Stimulated activated effector memory CD8-positive, alpha-beta T cell treated with anti-CD3 and anti-CD28 coated beads, Interleukin-12 subunit alpha, Interleukin-12 subunit beta, amount 100 ng/mL, for 72 hours (primary cell): Measurements from ENCODE around the gene CTSD.
A peak's percentile ranks its signal among the peaks of the same experiment; 100 is the strongest.

ENCODE experiments used
- ATAC-seq: fragments of 150-1000 bp; cut with Tn5 transposase; 2 replicates; pipeline ENCODE4 v1.10.0; 2021
- DNase-seq, 2 donors: peaks; one replicate each; pipeline ENCODE4 v3.0.0; 2021 to 2022; ENCODE audit warnings: low spot score in 2 of 2
- H3K27ac Mint-ChIP-seq: one replicate; pipeline ENCODE4 v1.8.0; 2022; ENCODE audit warnings: mild to moderate bottlenecking, mixed read lengths
- H3K36me3 Mint-ChIP-seq: one replicate; pipeline ENCODE4 v1.8.0; 2022; ENCODE audit warnings: mild to moderate bottlenecking, mixed read lengths
- H3K4me1 Mint-ChIP-seq: one replicate; pipeline ENCODE4 v1.8.0; 2022; ENCODE audit warnings: mixed read lengths
- H3K4me3 Mint-ChIP-seq: one replicate; pipeline ENCODE4 v1.8.0; 2022; ENCODE audit warnings: mild to moderate bottlenecking, mixed read lengths
- H3K9me3 Mint-ChIP-seq: one replicate; pipeline ENCODE4 v1.8.0; 2022; ENCODE audit warnings: mixed read lengths

CTSD gene

GRCh38 chr11:1747753-1748635 is 15.7 kb downstream of the CTSD start:
- Mint-ChIP-seq H3K4me3 (peak overlapping the region; percentile 64), H3K4me1 (peaks cover 28% of the 10 kb centered on the region)
- no peak for ATAC-seq

DNA sequence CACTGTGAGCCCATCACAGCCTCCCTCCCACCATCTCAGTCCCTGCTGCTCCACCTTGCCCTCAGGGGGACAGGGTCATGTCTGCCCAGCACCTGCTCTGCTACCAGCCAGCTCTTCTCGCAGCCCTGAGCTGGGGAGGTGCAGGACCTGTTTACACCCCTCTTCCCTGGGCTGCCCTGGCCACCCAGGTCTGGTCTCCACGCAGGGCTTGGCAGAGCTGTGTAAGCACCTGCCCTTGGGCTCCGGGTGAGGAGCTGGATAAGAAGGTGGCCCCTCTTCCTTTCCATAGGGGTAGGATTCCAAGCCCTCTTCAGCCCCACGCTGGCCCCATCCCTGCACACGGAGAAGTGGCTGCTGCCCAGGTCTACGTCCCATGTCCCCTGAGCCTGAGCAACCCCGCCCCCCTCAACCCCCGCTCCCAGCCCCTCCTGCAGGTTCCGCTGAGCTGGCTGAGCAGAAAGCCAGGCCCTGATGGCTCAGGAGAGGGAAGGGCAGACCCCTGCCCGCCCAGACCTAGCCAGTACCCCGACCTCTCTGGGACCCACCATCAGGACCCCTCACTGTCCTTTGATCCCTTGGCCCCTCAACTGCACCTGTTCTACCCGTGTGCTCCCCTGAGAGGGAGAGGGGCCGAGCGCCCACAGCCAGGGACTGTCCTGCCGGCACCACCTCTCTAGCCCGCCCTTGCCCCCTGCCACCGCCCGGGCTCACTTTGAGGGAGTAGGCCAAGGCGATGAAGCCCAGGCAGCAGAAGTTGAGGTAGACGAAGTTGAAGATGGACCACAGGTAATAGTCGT is 16.6 kb downstream of the CTSD start:
- peaks cover 3% of the 10 kb centered on the region for H3K9me3 Mint-ChIP-seq
- peaks cover 26% of the 10 kb centered on the region for H3K36me3 Mint-ChIP-seq
- H3K27ac Mint-ChIP-seq: peak overlapping the region; percentile 26
- no peak for DNase-seq
- ATAC-seq: no peak
- H3K4me1 Mint-ChIP-seq: peaks cover 28% of the 10 kb centered on the region
- H3K4me3 Mint-ChIP-seq: no peak overlapping the region

More at GRCh38 chr11:1747753-1748635, 15.7 kb downstream of the CTSD start:
- no peak for DNase-seq
- no peak overlapping the region for H3K27ac Mint-ChIP-seq
- H3K36me3 Mint-ChIP-seq: peaks cover 33% of the 10 kb centered on the region
- H3K9me3 Mint-ChIP-seq: peaks cover 3% of the 10 kb centered on the region

- no peak for ATAC-seq
- Mint-ChIP-seq H3K4me3 (no peak overlapping the region), H3K4me1 (peaks cover 28% of the 10 kb centered on the region), H3K36me3 (peaks cover 20% of the 10 kb centered on the region), H3K27ac (peak overlapping the region; percentile 26), H3K9me3 (peaks cover 3% of the 10 kb centered on the region)
- no peak for DNase-seq
Observed at GRCh38 chr11:1746511-1746931, 17.2 kb downstream of the CTSD start.

- DNase-seq (no peak), ATAC-seq (no peak)
- peaks cover 28% of the 10 kb centered on the region for H3K4me1 Mint-ChIP-seq
- H3K27ac Mint-ChIP-seq: no peak overlapping the region
- no peak overlapping the region for H3K4me3 Mint-ChIP-seq
- H3K9me3 Mint-ChIP-seq: peaks cover 3% of the 10 kb centered on the region
- peaks cover 18% of the 10 kb centered on the region for H3K36me3 Mint-ChIP-seq
Observed at GRCh38 chr11:1745701-1746320, 17.9 kb downstream of the CTSD start.

DNA sequence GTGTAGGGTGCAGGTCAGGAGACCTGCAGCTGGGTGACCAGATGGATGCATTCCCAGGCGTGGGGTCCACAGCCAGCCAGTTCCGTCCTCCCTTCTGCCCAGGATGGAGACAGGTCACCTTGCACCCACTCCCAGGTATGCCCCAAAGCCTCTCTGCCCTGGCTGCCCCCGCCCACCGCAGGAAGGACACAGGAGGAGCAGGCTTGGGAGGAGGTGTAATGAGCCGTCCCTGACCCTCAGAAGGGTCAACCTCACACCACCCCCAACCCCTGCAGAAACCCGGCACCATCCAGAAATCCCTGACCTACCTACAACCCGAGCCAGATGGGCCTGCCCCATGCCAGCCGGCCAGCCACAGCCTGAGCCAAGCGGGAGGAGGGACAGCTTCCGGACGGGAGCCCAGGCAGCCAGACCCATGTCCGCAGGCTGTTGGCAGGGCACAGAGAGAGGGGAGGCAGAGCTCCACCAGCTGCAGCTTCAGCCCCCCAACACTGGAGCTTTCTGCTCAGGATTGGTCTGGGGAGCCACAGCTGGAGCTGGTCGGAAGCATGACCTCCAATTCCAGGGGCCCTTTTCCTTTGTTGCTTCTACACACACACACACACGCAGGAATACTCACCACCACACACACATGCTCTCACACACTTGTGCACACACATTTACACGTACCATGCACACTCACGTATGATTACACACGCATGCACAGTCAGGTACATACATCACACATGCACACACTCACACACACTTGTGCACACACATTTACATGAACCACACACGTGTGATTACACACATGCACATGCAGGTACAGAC is 18.6 kb downstream of the CTSD start:
- no peak for DNase-seq
- Mint-ChIP-seq H3K36me3 (peaks cover 11% of the 10 kb centered on the region), H3K4me3 (no peak overlapping the region), H3K4me1 (peaks cover 21% of the 10 kb centered on the region), H3K27ac (no peak overlapping the region), H3K9me3 (peaks cover 3% of the 10 kb centered on the region)
- ATAC-seq: no peak

GRCh38 chr11:1744137-1744886 is 19.4 kb downstream of the CTSD start:
- ATAC-seq: no peak
- peaks cover 18% of the 10 kb centered on the region for H3K4me1 Mint-ChIP-seq
- no peak for DNase-seq
- no peak overlapping the region for H3K27ac Mint-ChIP-seq
- H3K36me3 Mint-ChIP-seq: peaks cover 4% of the 10 kb centered on the region
- peaks cover 3% of the 10 kb centered on the region for H3K9me3 Mint-ChIP-seq
- H3K4me3 Mint-ChIP-seq: no peak overlapping the region

GRCh38 chr11:1743585-1744136 is 20.1 kb downstream of the CTSD start:
- ATAC-seq (no peak), DNase-seq (no peak)
- Mint-ChIP-seq H3K27ac (no peak overlapping the region), H3K36me3 (peaks cover 4% of the 10 kb centered on the region), H3K4me3 (no peak overlapping the region), H3K4me1 (peaks cover 22% of the 10 kb centered on the region), H3K9me3 (peaks cover 3% of the 10 kb centered on the region)

DNA sequence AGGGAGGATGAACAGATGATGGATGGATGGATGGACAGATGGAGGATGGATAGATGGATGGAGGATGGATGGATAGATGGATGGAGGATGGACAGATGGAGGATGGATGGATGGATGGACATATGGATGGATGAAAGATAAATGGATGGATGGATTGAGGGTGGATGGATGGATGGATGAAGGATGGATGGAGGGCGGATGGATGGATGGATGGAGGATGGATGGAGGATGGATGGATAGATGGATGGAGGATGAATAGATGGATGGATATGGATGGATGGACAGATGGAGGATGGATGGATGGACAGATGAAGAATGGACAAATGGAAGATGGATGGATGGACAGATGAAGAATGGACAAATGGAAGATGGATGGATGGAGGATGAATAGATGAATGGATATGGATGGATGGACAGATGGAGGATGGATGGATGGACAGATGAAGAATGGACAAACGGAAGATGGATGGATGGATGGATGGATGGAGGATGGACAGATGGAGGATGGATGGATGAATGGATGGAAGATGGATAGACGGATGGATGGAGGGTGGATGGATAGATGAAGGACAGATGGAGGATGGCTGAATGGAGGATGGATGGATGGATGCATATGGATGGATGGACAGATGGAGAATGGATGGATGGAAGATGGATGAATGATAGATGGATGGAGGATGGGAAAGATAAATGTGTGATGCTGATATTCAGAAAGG is 20.7 kb downstream of the CTSD start:
- H3K36me3 Mint-ChIP-seq: peaks cover 4% of the 10 kb centered on the region
- ATAC-seq: no peak
- no peak for DNase-seq
- H3K27ac Mint-ChIP-seq: no peak overlapping the region
- peaks cover 22% of the 10 kb centered on the region for H3K4me1 Mint-ChIP-seq
- H3K4me3 Mint-ChIP-seq: no peak overlapping the region
- H3K9me3 Mint-ChIP-seq: peaks cover 3% of the 10 kb centered on the region

DNA sequence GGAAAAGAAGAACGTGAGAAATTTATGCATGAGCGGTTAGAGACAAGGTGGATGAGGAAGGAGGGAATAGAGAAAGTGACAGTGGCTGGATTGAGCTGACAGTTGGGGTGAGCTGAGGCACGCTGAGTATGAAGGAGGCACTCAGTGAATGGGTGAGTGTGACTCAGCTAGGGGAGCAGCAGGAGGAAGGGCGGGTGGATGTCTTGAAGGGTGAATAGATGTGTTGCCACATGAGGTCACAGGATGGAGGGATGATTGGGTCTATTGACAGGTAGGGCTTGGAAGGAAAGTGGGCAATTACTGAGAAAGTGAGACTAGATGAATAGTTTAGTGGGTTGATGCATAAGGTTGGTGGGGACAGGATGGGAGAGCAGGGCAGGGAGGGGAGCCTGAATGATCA is 21.4 kb downstream of the CTSD start:
- no peak overlapping the region for H3K4me3 Mint-ChIP-seq
- H3K4me1 Mint-ChIP-seq: peaks cover 22% of the 10 kb centered on the region
- peaks cover 6% of the 10 kb centered on the region for H3K9me3 Mint-ChIP-seq
- DNase-seq (no peak), ATAC-seq (peak; percentile 88)
- peaks cover 4% of the 10 kb centered on the region for H3K36me3 Mint-ChIP-seq
- H3K27ac Mint-ChIP-seq: no peak overlapping the region

DNA sequence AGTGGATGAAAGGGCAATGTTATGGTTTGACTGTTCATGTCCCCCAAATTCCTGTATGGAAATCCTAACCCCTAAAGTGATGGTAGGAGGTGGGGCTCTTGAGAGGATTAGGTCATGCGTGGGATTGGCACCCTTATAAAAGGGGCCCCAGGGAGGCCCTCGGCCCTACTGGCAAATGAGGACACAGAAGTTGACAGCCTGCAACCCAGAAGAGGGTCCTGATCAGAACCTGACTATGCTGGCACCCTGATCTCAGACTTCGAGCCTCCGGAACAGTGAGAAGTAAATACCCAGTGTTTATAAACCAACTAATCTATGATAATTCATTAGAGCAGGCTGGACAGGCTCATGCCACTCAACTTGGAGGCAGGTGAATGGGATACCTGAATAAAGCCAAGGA is 22.0 kb downstream of the CTSD start:
- Mint-ChIP-seq H3K9me3 (peaks cover 8% of the 10 kb centered on the region), H3K36me3 (peaks cover 1% of the 10 kb centered on the region), H3K4me3 (no peak overlapping the region), H3K27ac (no peak overlapping the region), H3K4me1 (peaks cover 22% of the 10 kb centered on the region)
- DNase-seq (no peak), ATAC-seq (no peak)

DNA sequence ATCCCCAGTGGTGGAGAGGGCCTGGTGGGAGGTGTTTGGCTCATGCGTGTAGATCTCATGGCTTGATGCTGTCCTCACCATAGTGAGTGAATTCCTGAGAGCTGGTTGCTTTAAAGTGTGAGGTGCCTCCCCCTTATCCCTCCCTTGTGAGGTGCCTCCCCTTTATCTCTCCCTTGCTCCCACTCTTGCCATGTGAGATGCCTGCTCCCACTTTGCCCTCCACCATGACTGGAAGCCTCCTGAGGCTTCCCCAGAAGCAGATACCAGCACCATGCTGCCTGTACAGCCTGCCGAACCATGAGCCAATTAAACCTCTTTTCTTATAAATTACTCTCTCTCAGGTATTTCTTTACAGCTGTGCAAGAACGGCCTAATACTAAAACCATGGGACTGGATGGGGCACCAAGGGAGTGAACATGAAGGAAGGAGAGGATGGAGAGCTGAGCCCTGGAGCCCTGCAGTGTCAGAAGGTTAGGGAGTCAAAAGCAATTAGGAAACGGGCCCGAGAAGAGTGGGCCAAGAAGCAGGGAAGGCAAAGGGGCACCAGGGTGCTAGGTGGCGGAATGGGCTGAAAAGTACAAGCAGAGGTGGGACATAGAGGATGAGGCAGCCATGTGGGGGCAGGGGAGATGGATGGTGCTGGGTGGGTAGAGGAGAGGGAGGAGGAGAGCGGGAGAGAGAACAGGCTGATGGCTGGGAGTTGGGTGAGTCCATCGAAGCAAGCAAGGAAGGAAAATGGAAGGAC is 22.8 kb downstream of the CTSD start:
- no peak for ATAC-seq
- no peak for DNase-seq
- Mint-ChIP-seq H3K27ac (no peak overlapping the region), H3K4me1 (peaks cover 15% of the 10 kb centered on the region), H3K4me3 (no peak overlapping the region), H3K36me3 (no peaks in the 10 kb centered on the region), H3K9me3 (peaks cover 13% of the 10 kb centered on the region)

GRCh38 chr11:1739576-1739975 is 24.2 kb downstream of the CTSD start:
- Mint-ChIP-seq H3K4me1 (peaks cover 9% of the 10 kb centered on the region), H3K36me3 (no peaks in the 10 kb centered on the region), H3K27ac (no peak overlapping the region), H3K9me3 (peaks cover 19% of the 10 kb centered on the region), H3K4me3 (no peak overlapping the region)
- DNase-seq (no peak), ATAC-seq (no peak)

GRCh38 chr11:1738380-1738779 is 25.3 kb downstream of the CTSD start:
- peaks cover 21% of the 10 kb centered on the region for H3K4me1 Mint-ChIP-seq
- no peak for ATAC-seq
- DNase-seq: no peak
- no peak overlapping the region for H3K27ac Mint-ChIP-seq
- no peaks in the 10 kb centered on the region for H3K36me3 Mint-ChIP-seq
- no peak overlapping the region for H3K4me3 Mint-ChIP-seq
- H3K9me3 Mint-ChIP-seq: peaks cover 19% of the 10 kb centered on the region
